HG02678 (cell line): ENCODE measurements around the gene SERPINB5.

ENCODE experiments used
- ATAC-seq: cut with Tn5 transposase; IDR thresholded peaks from one replicate; pipeline ENCODE4 v1.9.1; 2021; ENCODE audit warnings: mild to moderate bottlenecking, moderate library complexity; ENCODE audit not compliant: unreplicated experiment

The SERPINB5 gene

DNA sequence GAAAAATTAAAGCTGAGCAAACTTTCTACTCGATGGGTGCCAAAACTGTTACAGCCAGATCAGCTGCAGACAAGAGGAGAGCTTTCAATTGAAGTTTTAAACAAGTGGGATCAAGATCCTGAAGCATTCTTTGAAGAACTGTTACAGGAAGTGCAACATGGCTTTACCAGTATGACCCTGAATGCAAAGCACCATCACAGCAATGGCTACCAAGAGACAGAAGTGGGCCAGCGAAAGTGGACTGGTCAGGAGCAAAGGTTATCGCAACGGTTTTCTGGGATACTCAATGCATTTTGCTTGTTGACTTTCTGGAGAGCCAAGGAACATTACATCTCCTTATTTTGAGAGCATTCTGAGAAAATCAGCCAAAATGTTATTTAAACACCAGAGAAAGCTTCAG is 9.1 kb upstream of the SERPINB5 start:
- no peak for ATAC-seq

DNA sequence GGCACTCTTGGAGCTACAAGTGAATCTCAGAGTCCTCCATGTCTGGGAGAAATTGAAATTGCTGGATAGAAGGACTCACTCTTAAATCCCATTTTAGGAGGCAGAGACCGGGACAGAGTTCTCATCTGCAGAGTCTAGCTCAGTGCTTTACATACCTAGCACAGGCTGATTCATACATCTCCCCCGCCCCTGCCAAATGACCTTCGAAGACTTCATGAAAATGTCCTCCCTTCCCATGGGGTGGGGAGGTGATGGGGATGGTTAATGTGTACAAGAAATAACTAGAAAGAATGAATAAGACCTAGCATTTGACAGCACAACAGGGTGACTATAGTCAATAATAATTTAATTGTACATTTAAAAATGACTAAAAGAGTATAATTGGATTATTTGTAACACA is 8.2 kb upstream of the SERPINB5 start:
- ATAC-seq, result no peak

GRCh38 chr18:63470751-63471150 is 6.0 kb upstream of the SERPINB5 start:
- no peak for ATAC-seq

DNA sequence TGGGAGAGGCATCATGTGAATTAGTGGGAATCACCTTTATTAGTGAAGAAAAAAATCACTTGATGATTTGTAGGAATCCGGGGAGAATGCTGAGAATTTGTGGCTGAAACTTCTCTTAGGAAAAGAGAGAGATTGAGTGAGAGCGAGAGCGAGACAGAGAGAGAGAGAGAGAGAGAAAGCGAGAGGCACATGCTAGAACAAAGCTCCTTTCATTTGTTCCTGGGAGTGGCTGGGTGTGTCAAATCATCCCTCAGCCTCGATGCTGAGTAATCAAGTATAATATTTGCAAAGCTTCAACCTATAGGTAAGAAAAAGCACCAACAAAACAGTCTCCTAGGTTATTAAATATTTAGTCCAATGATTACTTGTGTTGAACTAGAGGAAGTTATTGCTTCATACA is 4.4 kb upstream of the SERPINB5 start:
- no peak for ATAC-seq

- no peak for ATAC-seq
These were observed 442 bp downstream of the SERPINB5 start for GRCh38 chr18:63477200-63477599.

DNA sequence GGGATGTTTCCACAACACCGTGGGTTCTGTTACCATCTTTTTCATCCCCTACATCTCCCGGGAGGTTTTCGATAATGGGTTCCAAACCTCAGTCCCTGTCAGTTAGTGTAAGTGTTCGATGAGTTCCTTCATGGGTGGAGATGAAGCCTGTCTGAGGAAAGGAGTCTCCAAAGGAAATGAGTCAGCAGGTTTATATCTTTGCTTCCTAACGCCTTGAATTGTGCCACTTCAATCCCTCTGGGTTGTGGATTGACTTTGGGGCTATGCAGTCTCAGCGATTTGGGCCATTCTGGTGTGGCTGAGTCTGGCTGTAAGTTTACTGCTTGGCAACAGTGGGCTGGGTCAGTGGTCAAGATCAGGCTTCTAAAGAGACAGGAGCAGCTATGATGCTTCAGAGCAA is 1.2 kb downstream of the SERPINB5 start:
- ATAC-seq, result no peak

DNA sequence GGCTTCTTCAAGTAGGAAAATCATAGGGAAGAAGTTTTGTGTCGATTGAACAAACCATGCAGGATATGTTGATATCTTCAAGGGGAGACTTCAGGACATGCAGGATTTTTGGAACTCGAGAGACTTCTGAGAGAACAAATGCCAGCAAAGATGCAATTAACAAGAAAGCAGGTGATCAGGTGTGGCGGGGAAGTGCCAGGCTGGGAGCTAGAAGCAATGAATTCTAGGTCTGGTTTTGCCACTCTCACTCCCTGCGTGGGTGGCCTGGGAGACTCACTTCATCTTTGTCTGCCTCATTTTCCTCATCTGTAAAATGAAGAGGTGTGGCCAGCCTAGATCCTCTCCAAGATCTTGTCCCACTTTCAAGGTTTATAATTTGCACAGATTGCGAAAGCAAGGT is 3.1 kb downstream of the SERPINB5 start:
- no peak for ATAC-seq

- ATAC-seq, result no peak
These were observed 3.7 kb downstream of the SERPINB5 start for GRCh38 chr18:63480476-63480875.

- no peak for ATAC-seq
These were observed 4.2 kb downstream of the SERPINB5 start for GRCh38 chr18:63480915-63481314.

DNA sequence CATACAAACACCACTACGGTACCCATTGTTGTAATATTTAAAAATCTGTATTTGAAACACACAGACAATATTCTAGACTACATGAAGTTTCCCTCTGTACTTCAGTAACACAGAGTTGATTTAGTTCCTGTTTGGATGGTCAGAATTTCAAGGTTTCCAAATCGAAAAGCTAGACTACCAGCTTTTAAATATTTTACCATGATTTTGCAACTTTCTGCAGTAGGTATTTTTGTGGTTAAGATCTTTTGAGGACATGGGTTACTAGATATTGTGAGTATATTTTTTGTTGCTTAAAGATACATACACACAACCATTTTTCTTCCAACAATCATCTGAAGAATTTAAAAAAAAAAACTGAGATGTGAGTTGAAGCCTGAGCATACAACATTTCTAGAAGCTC is 10.9 kb downstream of the SERPINB5 start:
- ATAC-seq, result no peak

- no peak for ATAC-seq
These were observed 11.4 kb downstream of the SERPINB5 start for GRCh38 chr18:63488160-63488559.

- no peak for ATAC-seq
These were observed 16.1 kb downstream of the SERPINB5 start for GRCh38 chr18:63492851-63493250.

- ATAC-seq, result no peak
These were observed 18.9 kb downstream of the SERPINB5 start for GRCh38 chr18:63495675-63496074.

- ATAC-seq, result peak; percentile 44
These were observed 29.0 kb downstream of the SERPINB5 start for GRCh38 chr18:63505566-63506335.

DNA sequence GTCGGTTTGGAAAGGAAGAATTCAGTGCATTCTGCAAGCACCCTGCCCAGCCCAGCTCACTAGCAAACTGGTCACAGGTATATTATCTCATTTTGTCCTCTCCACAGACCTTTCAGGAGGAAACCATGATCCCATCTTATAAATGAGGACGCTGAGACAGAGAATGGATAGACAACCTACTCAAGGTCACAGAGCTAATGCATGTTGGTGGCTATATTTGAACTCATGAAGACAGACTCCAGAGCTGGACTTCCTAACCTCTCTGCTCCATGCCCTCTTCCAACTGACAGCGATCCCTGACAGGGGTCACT is 29.5 kb downstream of the SERPINB5 start:
- no peak for ATAC-seq

GRCh38 chr18:63508596-63508995 is 31.8 kb downstream of the SERPINB5 start:
- no peak for ATAC-seq

GRCh38 chr18:63511285-63511684 is 34.5 kb downstream of the SERPINB5 start:
- ATAC-seq, result no peak

DNA sequence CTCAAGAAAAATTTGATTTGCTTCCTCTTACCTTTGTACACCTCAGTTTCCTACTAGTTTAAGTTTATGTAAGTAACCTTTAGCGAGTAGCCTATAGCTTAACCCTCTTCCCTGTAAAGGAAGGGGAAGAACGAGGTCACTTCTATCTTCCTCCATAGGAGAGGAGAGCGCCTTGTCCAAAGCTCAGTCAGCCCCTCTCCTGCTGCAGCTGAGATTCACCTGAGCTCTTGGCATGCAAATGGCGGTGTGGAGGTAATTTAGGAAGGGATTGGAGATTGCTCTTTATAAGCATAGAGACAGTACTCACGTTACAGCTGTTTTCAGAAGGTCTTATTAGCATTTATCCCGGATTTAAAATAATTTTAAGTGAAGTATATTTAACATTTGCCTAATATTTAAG is 37.6 kb downstream of the SERPINB5 start:
- no peak for ATAC-seq

DNA sequence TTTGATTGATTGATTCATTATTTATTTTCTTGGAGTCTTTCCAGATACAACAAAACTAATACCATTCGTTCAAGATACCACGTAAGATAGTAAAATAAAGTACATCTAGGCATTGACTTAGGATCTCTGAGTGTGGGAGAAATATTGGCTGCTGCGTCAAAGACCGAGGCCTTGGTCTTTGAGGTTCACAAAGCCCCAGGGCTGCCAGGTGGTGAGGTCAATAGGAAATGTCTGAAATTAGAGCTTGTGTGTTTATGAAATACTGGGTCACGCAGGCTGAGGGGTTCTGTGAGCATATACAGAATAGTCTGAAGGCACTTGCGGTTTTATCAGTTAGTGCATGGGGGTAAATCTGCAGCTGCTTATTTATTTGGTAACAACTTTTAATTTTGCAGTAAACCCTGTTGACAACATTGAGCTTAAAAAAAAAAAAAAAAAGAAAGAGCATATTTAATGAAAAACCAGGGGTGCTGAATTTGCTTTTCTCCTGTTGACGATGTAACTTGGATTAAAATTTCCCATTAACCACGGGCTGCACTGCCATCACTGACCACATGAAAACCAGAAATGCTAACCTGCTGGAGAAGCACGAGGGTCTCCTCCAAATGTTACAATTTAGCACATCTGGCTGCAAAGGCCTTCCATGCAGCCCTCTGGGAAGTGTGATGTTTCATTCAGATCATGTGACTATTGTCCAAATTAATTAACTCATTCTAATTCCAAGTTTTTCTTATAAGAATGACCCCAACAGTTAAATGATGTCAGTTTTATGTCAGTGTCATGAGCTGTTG is 38.3 kb downstream of the SERPINB5 start:
- no peak for ATAC-seq

DNA sequence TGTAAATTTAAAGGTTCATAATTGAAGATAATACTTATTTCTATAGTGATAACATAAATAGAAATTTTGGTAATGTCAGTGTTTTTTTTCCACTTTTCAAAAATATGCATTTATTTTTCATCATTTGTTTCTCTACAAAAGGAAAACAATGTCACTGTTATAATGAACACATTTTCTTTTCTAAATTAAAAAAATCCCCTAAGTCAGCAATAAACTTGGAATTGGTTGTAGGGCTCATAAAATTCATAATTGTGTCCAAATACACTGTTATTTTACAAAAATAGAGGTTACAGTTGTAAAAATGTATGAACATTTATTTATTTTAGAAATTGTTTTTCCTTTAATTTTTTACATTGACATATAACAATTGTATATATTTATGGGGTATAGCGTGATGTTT is 39.0 kb downstream of the SERPINB5 start:
- no peak for ATAC-seq

- peak; percentile 97 for ATAC-seq
These were observed 41.6 kb downstream of the SERPINB5 start for GRCh38 chr18:63518178-63519012.
